Stimulated activated naive CD4-positive, alpha-beta T cell (primary cell): ENCODE data around the gene DGCR8.

Experiments used
- DNase-seq, 6 experiments: peaks; one replicate each; lab custom pipeline; 2025; lab: John Stamatoyannopoulos, UW

DGCR8 gene

DNA sequence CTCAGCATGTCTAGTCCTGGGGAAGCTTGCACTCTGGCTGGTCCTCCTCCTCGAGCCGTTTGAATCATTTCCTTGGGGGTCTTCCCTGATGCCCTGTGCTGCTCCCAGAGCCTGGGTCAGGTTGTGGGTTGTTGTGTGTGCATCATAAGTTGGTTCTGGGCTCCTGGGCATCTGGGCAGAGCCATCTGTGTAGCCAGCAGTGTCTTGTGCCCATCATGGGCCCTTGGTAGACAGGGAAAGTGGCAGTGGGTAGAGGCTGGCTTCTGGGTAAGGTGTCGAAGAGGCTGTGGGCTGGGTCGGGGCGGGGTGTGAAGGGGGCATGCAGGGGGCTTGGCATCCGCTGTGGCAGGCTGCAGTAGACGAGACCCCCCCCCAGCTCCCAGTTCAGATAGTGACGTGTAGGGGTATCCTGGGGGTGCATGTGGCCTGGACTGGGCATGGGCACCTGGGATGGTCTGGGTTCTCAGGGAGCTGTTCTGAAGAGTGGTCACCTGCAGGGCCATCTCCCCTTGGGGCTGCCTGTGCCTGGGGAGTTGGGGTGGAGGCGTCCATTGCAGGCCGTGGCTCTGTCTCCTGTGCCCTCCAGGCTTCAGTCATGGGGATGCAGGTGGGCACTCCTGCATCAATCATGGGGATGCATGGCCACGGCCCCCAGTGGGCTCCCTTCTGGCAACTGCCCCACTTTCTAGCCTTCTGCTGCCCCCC lies 44.2 kb downstream of the DGCR8 start:
- DNase-seq = no peak

DNA sequence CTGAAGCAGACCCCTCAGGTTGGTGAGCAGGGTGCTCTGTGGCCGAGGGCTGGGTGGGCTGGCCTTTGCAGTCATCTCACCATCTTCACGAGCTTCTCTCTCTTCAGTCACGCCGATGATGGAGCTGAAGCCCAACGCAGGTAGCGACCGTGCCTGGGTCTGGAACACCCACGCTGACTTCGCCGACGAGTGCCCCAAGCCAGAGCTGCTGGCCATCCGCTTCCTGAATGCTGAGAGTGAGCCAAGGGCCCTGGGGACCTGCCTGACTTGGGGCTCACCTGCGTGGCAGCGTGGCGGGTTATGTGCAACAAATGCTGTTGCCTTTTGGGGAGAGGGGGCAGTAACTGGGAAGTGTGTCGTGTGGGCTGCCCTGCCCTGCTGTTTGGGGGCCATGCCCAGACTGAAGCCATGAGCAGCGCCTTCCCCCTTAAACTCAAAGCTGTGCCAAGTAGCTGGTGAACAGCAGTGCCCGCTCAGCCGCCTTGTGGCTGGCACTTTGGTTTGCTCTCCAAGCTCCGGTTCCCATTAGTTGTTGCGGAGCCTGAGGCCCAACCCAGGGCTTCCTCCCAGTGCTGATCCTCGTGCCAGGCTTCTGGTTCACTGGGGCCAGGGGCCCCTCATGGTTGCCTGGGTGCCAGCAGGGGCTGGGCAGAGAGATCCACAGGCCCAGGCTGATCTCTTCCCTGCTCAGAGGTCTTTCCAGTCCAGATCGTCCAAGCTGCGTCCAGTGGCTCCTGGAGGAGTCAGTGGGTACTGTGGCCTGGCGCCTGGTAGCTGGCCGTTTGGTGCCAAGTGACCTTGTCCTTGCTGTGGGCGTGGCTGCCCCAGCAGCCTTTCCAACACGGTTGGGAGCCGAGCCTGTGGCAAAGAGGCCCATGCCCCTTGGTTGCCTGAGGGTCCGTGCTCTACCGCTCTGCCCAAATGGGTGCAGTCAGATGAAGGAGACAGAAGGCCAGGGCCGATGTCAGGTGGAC lies 45.4 kb downstream of the DGCR8 start:
- DNase-seq = no peak

DNA sequence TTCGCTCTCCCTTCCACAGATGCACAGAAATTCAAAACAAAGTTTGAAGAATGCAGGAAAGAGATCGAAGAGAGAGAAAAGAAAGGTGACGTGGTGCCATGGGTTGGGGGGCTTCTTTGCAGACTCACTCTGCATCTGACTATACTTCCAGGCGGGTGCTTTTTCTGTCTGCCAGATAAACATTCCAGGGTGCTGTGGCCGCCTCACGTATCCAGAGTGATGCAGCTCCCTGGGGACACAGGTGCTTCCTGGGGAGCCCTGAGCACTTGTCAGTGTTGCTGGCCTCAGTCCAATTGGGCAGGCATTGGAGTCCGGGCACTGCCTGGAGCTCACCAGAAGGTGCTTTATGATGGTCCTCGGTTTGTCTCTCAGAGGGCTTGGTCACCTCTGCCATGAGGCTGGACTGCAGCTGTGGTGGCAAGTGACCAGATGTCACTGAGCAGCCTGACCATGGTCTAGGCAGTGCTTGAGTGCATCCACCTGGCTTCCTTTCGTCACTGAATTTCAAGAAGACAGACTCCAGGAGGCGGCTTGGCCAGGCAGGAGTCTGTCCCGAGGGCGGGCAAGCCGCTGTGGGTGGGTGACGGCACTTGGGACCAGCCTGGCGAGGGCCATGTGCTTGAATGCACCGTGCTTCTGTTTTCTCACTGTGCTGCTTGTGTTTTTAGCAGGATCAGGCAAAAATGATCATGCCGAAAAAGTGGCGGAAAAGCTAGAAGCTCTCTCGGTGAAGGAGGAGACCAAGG lies 46.4 kb downstream of the DGCR8 start:
- no peak for DNase-seq

DNA sequence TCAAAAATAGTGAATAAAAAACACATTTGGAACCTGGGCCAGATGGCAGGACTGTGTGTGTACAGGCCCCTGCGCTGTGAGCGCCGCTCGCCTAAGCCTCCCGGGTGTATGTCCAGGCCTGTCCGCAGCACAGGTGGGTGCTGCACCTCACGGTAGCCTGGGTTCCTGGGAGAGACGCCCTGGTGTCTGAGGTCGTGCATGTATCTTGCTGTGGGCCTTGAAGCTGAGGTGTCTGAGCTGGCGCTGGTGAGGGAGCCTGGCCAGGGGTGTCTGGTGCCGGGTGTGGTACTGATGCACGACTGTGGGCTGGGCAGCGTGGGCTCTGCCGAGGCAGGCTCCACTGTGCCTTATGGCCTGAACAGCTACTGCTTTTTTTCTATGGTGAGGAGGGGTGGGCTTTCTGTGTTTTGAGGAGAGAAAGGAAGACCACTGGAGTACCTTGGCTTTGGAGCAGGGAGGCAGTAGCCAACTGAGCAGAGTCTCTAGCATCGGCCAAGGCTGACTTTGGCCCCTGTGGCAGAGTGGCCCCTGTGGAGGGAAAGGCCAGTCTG lies 47.4 kb downstream of the DGCR8 start:
- no peak for DNase-seq

DNA sequence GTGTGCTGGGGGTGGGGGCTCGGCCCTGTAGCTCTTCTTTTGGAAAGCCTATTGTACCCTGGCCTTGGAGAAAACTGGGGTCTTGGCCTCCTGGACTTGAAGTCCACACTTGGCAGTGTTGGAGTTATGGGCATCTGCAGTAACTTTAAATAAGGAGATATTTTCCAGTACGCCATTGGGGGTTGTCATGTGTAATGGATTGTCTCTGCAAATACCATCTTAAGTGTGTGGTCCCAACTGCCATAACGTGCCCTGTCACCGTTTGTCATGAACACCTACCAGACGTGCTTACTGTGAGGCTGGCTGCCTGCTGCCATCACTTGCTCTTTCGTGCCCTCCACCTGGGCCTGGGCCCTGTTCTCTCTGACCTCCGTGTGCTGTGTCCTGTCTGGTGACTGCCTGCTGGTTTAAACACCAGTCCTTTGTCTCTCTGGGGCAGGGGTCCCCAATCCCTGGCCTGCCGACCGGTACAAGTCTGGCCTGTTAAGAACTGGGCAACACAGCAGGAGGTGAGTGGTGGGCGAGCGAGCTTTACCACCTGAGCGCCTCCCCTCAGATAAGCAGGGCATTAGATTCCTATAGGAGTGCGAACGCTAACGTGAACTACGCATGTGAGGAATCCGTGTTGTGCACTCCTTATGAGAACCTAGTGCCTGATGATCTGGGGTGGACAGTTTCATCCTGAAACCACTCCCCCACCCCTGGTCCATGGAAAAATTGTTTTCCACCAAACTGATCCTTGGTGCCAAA lies 48.0 kb downstream of the DGCR8 start:
- no peak for DNase-seq

DNA sequence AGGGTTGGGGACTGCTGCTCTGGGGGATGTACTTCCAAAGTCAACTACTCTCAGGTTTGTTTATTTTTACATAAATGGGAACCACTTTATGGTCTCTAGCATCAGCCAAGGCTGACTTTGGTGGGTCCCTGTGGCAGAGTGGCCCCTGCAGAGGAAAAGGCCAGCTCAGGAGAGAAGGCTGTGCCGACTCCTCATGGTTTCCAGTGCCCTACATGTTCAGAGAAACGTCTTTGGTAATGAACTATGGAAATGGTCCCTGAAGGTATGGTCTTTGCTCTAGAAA lies 48.5 kb downstream of the DGCR8 start:
- no peak for DNase-seq

DNA sequence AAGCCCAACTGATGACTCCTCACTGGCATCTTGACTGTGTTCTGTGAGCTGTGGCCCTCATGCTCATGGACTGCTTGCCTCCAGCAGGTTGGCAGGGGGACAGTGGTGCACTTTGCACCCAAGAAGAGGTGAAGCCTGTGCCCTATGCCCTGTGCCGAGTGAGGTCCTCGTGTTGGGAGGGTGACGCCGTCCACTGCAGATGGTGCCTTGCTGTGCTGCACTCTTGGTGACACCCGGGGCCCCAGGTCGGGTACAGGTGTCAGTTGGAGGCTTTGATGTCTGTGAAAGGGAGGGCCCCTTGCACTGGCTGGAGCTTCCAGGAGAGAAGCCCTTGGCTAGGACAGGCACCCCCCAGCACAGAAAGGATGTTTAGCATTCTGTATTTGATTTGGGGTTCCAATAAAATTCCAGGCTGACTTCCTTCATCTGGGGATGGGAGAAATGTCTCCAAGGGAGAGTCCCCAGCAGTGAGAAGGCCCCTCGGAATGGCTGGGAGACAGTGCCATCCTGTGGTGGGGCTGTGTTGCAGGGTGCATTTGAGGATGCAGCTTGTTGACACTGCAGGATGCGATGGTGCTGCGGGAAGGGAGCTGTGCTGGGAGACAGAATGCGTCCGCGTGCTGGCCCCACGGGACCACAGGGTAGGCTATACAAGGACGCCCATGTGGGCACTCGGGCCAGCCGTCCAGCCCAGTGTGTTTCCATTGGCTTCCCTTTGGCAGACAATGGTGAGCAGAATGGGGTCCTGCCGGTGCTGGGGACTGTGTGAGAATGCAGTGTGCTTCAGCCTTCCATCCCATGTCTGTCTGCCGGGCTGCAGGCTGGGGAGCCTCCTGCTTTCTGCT lies 49.1 kb downstream of the DGCR8 start:
- peak; percentile 20 to 51 (median 36) for DNase-seq

DNA sequence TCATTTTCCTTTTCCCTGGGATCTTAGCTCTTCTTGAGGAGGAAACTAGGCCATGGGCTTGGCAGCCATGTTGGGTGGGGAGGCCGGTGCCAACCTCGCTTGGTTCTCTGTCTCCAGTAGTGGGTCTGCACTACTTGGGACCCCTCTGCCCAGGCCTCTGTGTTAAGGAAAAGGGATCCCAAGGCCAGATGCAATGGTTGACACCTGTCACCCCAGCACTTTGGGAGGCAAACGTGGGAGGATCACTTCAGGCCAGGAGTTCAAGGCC lies 49.6 kb downstream of the DGCR8 start:
- no peak for DNase-seq

DNA sequence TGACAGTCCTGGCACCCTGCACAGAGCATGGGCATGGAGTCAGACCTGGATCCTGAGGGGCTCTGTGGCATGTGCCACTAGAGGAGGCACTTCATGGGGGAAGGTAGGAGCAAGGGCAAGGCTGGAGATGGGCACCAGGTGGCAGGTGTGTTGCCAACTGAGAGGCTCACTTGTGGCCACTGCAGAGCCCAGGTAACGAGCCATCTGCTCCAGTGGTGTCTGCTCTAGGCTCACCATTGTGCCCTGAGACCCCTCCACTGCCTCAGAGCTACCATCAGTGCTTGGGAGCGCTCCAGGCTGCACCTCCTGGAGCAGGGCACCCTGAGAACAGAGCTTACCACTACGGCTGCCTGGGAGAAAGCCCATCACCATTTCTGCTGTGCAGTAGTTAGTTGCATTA lies 50.3 kb downstream of the DGCR8 start:
- peak in 1 of 6 experiments; percentile 22 for DNase-seq

DNA sequence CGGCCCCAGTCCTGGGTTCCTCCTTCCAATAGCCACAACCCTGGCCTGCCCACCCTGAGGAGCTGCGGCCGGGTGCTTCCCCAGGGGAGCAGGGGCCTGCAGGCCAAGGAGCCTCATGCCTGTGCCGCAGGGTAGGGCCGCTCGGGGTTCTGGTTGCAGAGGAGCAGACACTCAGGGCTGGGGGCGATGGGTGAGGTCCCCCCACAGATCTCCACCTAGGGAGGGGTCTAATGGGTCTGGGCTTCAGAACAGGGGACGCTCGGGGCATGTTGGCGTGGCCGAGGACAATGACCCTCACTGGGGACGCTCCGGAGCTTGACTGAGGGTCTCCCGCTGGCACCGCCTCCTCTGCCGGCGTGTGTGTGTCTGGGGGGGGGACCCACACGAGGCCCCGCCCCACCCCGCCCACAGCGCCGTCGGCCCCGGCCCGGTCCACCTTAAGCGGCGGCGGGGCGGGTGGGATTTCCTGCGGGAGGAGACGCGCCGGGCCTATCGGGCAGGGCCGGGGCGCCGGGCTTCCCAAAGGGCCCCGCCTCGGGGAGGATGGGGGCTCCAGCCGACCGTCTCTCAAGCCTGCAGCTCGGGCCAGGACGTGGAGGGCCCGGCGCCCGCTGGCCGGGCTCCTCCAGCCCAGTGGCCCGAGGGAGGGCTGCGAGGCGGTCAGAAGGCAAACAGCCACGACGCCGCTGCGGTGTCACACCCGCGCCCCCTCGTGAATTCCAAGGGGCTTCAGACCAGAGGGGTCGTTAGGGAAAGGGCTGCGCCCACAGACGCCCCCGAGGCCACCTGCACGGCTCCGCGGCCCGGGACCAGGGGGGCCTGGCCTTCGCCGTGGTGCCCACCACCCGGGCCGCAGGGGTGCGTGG lies 50.9 kb downstream of the DGCR8 start:
- peak; percentile 53 to 76 (median 74) for DNase-seq

DNA sequence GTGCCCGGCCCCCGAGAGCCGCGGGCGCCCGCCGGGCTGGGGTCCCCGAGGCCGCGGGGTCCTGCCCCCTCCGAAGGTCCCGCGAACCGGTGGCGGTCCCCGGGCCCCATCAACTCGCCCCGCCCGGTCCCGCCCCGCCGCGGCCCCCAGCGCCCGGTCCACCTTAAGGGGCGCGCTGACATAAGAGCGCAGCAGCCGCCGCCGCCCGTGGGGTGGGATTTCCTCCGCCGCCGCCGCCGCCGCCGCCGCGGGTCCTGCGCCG lies 51.5 kb downstream of the DGCR8 start, which contains the start of gene ZDHHC8:
Gene ZDHHC8 (plus strand): TSS at position 208 of the 262 bp plus-strand sequence. CDS start 144 bp downstream, outside the sequence.
- DNase-seq = peak; percentile 5 to 67 (median 40)

DNA sequence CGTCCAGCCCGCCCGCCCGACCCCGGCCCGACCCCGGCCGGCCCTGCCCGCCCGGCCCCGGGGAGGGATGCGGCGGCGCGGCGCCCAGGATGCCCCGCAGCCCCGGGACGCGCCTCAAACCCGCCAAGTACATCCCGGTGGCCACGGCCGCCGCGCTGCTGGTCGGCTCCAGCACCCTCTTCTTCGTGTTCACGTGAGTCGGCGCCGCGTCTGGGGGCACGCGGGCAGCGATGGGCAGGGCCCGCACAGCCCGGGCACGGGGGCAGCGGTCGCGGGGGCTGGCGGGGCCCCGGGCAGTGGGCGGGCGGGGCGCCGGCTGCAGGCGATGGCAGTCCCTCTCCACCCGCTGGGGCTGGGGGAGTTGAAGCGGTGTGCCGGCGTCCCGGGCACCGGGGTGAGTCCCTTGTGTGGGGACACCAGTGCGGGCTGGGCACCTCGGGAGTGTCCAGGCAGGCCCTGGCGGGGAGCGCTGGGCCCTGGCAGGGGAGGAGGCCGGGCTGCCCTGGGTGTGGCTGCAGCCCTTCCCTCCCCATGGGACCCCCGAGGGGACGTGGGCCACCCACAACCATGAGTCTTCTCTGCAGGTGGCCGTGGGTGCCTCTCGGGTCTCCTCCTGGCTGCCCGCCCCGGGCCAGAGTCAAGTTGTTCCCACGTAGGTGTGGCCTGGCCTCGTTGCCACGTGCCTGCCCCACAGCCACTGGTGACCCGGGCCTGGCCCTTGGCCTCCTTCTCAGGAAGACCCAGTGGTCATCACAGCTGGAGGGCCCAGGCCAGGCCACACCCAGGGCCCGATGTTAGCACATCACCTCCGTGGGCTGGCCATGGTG lies 52.0 kb downstream of the DGCR8 start:
- peak in 3 of 6 experiments; percentile 28 to 52 (median 30) for DNase-seq

DNA sequence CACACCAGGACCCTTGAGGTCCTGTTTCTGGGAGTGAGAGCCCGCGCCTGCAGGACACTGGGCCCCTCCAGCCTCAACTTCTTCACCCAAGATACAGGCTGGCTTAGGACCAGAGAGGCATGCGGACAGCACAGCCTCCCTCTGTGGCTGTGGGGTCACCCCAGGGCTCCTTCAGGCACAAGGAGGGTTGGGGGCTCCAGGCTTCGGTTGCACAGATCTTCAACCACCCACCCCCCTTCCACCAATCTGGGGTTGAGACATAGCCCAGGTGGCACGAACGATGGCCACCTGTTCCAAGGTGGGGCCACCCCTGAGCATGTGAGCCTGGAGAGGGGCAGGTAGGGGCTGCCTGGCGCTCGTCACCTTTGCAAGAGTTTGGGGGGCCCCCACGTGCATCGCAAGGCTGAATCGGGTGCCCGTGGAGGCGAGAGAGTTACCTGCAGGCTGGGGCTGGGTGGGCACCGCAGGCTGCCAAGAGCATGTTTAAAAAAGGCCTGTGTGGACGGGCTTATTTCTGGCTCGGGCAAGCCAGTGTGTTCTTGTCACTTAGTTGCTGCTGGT lies 52.7 kb downstream of the DGCR8 start:
- DNase-seq = no peak

DNA sequence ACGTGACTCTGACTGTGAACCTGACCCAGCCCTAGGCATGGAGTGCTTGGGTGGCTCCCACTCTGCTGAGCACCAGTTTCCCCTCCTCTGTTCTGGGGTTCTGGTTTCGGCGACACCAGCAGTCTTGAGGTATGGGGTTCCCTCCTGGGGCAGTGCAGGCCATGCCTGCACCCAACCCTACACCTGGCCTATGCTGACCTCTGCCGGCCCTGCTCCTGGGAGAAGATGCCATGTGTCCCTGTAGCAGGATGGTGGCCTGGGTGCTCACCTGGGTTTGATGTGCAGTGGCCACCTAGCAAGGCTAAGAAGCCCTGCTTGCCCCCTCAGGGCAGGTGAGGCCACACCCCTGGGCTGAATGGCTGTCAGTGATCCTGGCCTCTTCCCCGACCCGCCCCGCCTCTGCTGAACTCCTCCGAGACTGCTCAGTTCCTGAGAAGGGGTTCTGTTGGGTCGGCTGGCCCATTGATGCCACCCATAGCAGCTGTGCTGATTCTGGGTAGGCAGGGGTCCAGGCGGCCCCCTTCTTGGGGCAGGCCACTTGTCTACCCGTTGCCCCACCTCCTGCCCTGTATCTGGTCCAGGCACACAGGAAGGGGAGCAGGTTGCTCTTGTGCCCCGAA lies 54.0 kb downstream of the DGCR8 start:
- no peak for DNase-seq

DNA sequence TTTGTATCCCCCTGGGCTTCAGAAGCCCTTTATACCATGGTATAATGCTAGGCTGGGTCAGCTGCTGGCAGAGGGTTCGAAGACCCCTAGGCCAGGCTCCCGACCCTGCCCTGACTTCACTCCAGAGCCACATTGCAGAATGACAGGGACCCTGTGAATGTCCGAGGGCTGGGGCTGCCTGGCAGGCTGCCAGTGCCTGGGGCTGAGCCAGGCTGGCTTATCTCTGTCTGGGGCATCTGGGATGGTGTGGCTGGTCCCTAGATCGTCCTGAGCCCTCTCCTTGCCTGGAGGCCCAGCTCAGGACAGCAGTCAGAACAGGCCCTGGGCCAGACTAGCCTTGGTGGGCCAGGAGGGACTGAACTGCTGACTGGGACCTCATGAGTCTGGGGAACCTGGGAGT lies 55.2 kb downstream of the DGCR8 start:
- DNase-seq = no peak

DNA sequence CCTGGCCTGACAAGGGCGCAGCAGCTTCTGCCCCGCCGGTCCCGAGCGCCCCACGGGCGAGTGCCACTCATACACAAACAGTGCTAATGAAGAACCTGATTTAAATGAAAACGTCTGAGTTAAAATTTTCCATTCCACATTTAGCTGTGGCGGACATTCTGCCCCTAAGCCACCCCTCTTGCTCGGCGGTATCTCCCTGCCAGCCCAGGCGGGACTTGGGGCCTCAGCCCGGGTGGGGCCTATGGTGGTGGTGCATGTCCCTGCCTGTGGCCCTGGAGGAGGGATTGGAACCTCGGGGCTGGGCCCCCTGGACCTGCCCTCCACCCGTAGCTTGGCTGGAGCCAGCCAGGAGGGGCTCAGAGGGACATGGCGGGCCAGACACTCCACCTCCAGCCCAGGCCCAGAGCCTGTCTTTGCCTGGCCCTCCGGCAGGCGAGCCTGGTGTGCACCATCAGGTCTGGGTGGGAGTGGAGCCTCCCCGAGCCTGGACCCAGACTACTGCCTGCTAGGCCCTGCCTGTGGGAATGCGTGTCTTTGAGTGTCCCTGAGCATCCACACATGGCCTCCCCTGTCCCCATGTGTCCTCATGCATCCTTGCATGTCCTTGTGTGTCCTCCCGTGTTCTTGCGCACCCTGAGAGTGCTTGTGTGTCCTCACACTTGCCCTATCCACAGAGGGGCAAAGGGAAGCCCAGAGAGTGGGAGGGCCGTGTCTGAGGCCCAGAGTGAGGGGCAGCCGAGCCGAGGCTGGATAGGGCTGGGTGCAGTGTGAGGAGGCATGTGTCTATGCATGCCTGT lies 56.0 kb downstream of the DGCR8 start:
- no peak for DNase-seq

DNA sequence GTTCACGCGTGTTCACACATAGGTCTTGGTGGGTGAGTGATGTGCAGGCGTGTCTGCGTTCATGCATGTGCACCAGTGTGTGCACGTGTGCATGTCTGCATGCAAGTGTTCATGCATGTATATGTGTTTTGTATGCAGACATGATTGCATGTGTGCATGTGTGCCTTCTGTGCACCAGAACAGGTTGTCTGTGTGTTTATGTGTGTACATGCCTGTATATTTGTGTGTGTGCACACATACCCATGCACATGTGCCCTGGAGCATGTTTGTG lies 56.5 kb downstream of the DGCR8 start:
- DNase-seq = no peak

DNA sequence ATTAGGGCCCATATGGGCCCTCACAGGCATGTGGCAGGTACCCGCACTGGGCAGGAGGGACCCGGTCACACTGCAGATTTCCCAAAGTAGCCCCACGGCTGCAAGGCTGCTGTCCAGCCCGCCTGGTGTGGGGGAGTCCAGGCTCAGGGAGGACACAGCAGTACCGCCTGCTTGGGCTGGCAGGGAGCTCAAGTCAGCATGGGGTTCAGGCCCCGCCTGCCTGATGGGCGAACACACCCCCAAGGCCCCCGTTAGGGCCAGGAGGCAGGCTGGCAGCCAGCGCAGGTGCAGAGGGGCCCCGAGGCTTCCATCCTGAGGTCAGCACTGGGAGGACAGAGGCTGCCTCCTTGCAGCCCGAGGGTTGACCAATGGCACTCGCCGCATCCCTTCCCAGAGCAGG lies 57.1 kb downstream of the DGCR8 start:
- no peak for DNase-seq
